ENCODE measurements around the gene CERS5.
"Not testable (repeated sequence)": the region's sequence is repeated elsewhere in the genome, so short reads cannot be mapped to it uniquely, and the experiment has no call there.

Gene CERS5

GRCh38 chr12:50185970-50186663 is 18.9 kb upstream of the CERS5 start:
- no peak for DNase-seq

GRCh38 chr12:50185301-50185895 is 18.2 kb upstream of the CERS5 start:
- DNase-seq = no peak

- no peak for DNase-seq
Observed at GRCh38 chr12:50184261-50184660, 17.1 kb upstream of the CERS5 start.

GRCh38 chr12:50182461-50182860 is 15.3 kb upstream of the CERS5 start:
- DNase-seq = no peak

GRCh38 chr12:50181691-50182090 is 14.5 kb upstream of the CERS5 start:
- DNase-seq = no peak

- DNase-seq = no peak
Observed at GRCh38 chr12:50175716-50176026, 8.5 kb upstream of the CERS5 start.

GRCh38 chr12:50174971-50175715 is 8.0 kb upstream of the CERS5 start:
- no peak for DNase-seq

- no peak for DNase-seq
Observed at GRCh38 chr12:50166799-50167048, 445 bp downstream of the CERS5 start.

- no peak for DNase-seq
Observed at GRCh38 chr12:50164963-50165362, 2.2 kb downstream of the CERS5 start.

- no peak for DNase-seq
Observed at GRCh38 chr12:50162230-50162629, 4.9 kb downstream of the CERS5 start.

GRCh38 chr12:50160643-50161042 is 6.5 kb downstream of the CERS5 start:
- DNase-seq = no peak

- DNase-seq = no peak
Observed at GRCh38 chr12:50157259-50157658, 9.9 kb downstream of the CERS5 start.

GRCh38 chr12:50156641-50157040 is 10.5 kb downstream of the CERS5 start:
- DNase-seq = no peak

- not testable (repeated sequence) for DNase-seq
Observed at GRCh38 chr12:50154947-50155346, 12.2 kb downstream of the CERS5 start.

GRCh38 chr12:50151047-50151687 is 16.0 kb downstream of the CERS5 start:
- no peak for DNase-seq

GRCh38 chr12:50149311-50149710 is 17.9 kb downstream of the CERS5 start:
- no peak for DNase-seq

GRCh38 chr12:50148011-50148410 is 19.2 kb downstream of the CERS5 start:
- DNase-seq = not testable (repeated sequence)

- DNase-seq = no peak
Observed at GRCh38 chr12:50147281-50147680, 19.9 kb downstream of the CERS5 start.

- DNase-seq = no peak
Observed at GRCh38 chr12:50145439-50145838, 21.7 kb downstream of the CERS5 start.

- no peak for DNase-seq
Observed at GRCh38 chr12:50142993-50143392, 24.2 kb downstream of the CERS5 start.

GRCh38 chr12:50132505-50133135 is 34.5 kb downstream of the CERS5 start:
- no peak for DNase-seq

GRCh38 chr12:50129290-50129689 is 37.9 kb downstream of the CERS5 start:
- DNase-seq = no peak

GRCh38 chr12:50127546-50127945 is 39.6 kb downstream of the CERS5 start:
- DNase-seq = no peak

GRCh38 chr12:50123203-50123602 is 44.0 kb downstream of the CERS5 start:
- no peak for DNase-seq
